ENCODE data around the gene STAT5A. TPM values are rescaled to one million over a fixed set of nuclear protein-coding genes. Genes with fewer than 3 reads are reported as not detected.
"Not testable (repeated sequence)": the region's sequence is repeated elsewhere in the genome, so short reads cannot be mapped to it uniquely, and the experiment has no call there.

The STAT5A gene
- total and polyA plus RNA-seq, 4 donors = 4.3 to 8.5 (median 7.5) TPM

DNA sequence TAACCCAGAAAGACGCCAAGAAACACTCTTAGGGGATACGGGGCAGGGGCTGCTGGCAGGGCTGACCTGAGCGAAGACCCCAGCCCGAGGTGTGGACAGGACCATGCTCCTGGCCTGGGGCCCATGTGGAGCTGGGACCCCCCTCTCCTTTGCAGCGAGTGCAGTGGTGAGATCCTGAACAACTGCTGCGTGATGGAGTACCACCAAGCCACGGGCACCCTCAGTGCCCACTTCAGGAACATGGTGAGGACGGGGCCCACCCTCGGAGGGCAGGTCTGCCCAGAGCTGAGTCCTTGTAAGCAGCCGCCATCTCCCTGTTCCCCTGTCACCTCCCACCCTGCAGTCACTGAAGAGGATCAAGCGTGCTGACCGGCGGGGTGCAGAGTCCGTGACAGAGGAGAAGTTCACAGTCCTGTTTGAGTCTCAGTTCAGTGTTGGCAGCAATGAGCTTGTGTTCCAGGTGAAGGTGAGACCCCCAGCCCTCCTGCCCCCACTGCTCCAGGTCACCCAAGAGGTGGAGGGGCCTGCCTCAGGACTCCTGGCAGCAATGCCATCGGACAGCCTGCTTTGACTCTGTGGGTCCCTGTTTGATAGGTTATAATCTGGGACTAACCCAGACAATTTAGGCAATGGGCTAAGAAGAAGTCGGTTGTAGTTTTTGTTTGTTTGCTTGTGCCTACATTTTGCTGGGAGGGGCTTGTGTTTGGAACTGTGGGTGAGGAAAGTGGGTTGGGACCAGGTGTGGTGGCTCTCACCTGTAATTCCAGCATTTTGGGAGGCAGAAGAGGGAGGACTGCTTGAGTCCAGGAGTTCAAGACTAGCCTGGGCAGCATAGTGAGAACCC lies 16.1 kb downstream of the STAT5A start:
- Histone ChIP-seq H3K27me3 (ENCODE audit: control insufficient read depth, insufficient read depth, low read length) (no peaks in the 10 kb centered on the region), H3K27ac (ENCODE audit: low read depth, low read length) (no peak overlapping the region), H3K4me1 (ENCODE audit: control insufficient read depth, insufficient read depth, low read length) (peaks cover 3% of the 10 kb centered on the region), H3K4me3 (ENCODE audit: low read depth, low read length) (no peak overlapping the region), H3K36me3 (ENCODE audit: control insufficient read depth, insufficient read depth, low read length) (peaks cover 18% of the 10 kb centered on the region), H3K9me3 (ENCODE audit: control insufficient read depth, insufficient read depth, low read length) (no peaks in the 10 kb centered on the region)
- WGBS (ENCODE audit: insufficient coverage) = 94% methylated on average over 16 of the region's 16 CpGs
- no peak for DNase-seq (ENCODE audit: low read depth in 4 of 6, low spot score in 6 of 6)

- not testable (repeated sequence) for H3K4me3 ChIP-seq (ENCODE audit: low read depth, low read length); H3K9me3 ChIP-seq (ENCODE audit: control insufficient read depth, insufficient read depth, low read length); H3K27ac ChIP-seq (ENCODE audit: low read depth, low read length); H3K4me1 ChIP-seq (ENCODE audit: control insufficient read depth, insufficient read depth, low read length); DNase-seq (ENCODE audit: low read depth in 4 of 6, low spot score in 6 of 6); H3K27me3 ChIP-seq (ENCODE audit: control insufficient read depth, insufficient read depth, low read length)
- WGBS (ENCODE audit: insufficient coverage) = 96% methylated on average over 5 of the region's 6 CpGs
- peaks cover 18% of the 10 kb centered on the region for H3K36me3 ChIP-seq (ENCODE audit: control insufficient read depth, insufficient read depth, low read length)
Observed at GRCh38 chr17:42305031-42305330, 16.7 kb downstream of the STAT5A start.

DNA sequence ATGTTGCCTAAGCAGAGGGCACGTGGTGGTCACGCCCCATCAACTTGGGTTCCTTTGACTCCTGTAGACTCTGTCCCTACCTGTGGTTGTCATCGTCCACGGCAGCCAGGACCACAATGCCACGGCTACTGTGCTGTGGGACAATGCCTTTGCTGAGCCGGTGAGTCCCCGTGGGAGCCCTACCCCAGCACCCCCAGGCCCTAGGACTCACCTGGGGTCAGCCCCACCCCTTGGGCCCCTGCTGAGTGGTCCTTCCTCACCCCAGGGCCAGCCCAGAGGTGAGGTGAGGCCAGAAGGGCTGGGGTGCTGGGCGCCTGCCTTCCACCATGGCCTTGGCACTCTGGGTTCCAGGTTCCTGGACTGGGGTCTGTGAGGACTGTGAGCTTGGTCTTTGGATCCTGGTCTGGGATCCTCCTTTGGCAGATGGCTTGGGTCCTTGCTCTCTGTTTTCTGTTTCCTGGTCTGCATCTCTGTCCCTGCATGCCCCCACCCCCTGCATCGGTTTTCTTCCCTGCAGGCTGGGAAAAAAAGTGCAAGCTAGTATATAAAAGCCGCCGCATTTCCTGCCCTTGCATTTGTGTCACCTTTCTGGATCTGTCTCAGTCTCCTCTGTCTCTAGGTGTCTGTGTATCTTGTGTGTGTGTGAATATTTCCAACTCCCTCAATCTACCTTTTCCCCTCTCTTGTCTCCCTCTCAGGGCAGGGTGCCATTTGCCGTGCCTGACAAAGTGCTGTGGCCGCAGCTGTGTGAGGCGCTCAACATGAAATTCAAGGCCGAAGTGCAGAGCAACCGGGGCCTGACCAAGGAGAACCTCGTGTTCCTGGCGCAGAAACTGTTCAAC lies 17.5 kb downstream of the STAT5A start:
- Histone ChIP-seq H3K4me3 (ENCODE audit: low read depth, low read length) (no peak overlapping the region), H3K27me3 (ENCODE audit: control insufficient read depth, insufficient read depth, low read length) (no peaks in the 10 kb centered on the region), H3K9me3 (ENCODE audit: control insufficient read depth, insufficient read depth, low read length) (no peaks in the 10 kb centered on the region), H3K27ac (ENCODE audit: low read depth, low read length) (no peak overlapping the region), H3K36me3 (ENCODE audit: control insufficient read depth, insufficient read depth, low read length) (peaks cover 18% of the 10 kb centered on the region), H3K4me1 (ENCODE audit: control insufficient read depth, insufficient read depth, low read length) (peaks cover 14% of the 10 kb centered on the region)
- 91% methylated on average over 11 of the region's 18 CpGs for WGBS (ENCODE audit: insufficient coverage)
- DNase-seq (ENCODE audit: low read depth in 4 of 6, low spot score in 6 of 6) = no peak

- WGBS (ENCODE audit: insufficient coverage) = 100% methylated on average over 3 of the region's 5 CpGs
- H3K9me3 ChIP-seq (ENCODE audit: control insufficient read depth, insufficient read depth, low read length) = no peaks in the 10 kb centered on the region
- no peaks in the 10 kb centered on the region for H3K27me3 ChIP-seq (ENCODE audit: control insufficient read depth, insufficient read depth, low read length)
- peaks cover 23% of the 10 kb centered on the region for H3K36me3 ChIP-seq (ENCODE audit: control insufficient read depth, insufficient read depth, low read length)
- peaks cover 20% of the 10 kb centered on the region for H3K4me1 ChIP-seq (ENCODE audit: control insufficient read depth, insufficient read depth, low read length)
- H3K27ac ChIP-seq (ENCODE audit: low read depth, low read length) = no peak overlapping the region
- DNase-seq (ENCODE audit: low read depth in 4 of 6, low spot score in 6 of 6) = no peak
- no peak overlapping the region for H3K4me3 ChIP-seq (ENCODE audit: low read depth, low read length)
Observed at GRCh38 chr17:42306385-42306667, 18.0 kb downstream of the STAT5A start.

- peaks cover 23% of the 10 kb centered on the region for H3K36me3 ChIP-seq (ENCODE audit: control insufficient read depth, insufficient read depth, low read length)
- no peak for DNase-seq (ENCODE audit: low read depth in 4 of 6, low spot score in 6 of 6)
Observed at GRCh38 chr17:42307362-42307927, 19.1 kb downstream of the STAT5A start.

DNA sequence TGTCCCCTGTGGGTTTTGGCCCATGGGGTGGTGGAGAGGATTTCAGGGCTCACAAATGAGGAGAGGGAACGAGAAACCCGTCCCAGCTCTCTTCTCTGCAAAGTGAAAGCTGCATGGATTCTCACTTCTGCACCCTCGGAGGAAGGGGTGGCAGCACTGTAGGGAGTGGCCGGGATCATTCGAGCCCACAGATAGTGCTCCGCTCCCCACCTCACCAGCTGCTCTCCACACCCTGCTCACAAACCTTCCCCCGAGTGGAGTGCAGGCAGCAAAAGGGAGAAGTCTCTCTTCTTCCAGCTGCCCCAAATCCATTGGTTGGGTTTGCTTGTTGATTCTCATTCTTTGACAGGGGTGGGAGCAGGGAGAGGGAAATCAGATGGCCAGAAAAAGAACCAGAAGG lies 20.1 kb downstream of the STAT5A start:
- Histone ChIP-seq H3K4me1 (ENCODE audit: control insufficient read depth, insufficient read depth, low read length) (peaks cover 36% of the 10 kb centered on the region), H3K4me3 (ENCODE audit: low read depth, low read length) (no peak overlapping the region), H3K9me3 (ENCODE audit: control insufficient read depth, insufficient read depth, low read length) (no peaks in the 10 kb centered on the region), H3K27me3 (ENCODE audit: control insufficient read depth, insufficient read depth, low read length) (no peaks in the 10 kb centered on the region), H3K36me3 (ENCODE audit: control insufficient read depth, insufficient read depth, low read length) (peaks cover 26% of the 10 kb centered on the region), H3K27ac (ENCODE audit: low read depth, low read length) (no peak overlapping the region)
- whole genome bisulfite sequencing (ENCODE audit: insufficient coverage) = 74% methylated on average over 3 of the region's 7 CpGs
- no peak for DNase-seq (ENCODE audit: low read depth in 4 of 6, low spot score in 6 of 6)

More at GRCh38 chr17:42307362-42307927, 19.1 kb downstream of the STAT5A start:
- H3K27ac ChIP-seq (ENCODE audit: low read depth, low read length) = no peak overlapping the region
- H3K4me3 ChIP-seq (ENCODE audit: low read depth, low read length) = no peak overlapping the region
- H3K9me3 ChIP-seq (ENCODE audit: control insufficient read depth, insufficient read depth, low read length) = no peaks in the 10 kb centered on the region
- peaks cover 31% of the 10 kb centered on the region for H3K4me1 ChIP-seq (ENCODE audit: control insufficient read depth, insufficient read depth, low read length)
- 96% methylated on average over 16 of the region's 19 CpGs for WGBS (ENCODE audit: insufficient coverage)
- H3K27me3 ChIP-seq (ENCODE audit: control insufficient read depth, insufficient read depth, low read length) = no peaks in the 10 kb centered on the region

- no peaks in the 10 kb centered on the region for H3K9me3 ChIP-seq (ENCODE audit: control insufficient read depth, insufficient read depth, low read length)
- no peak for DNase-seq (ENCODE audit: low read depth in 4 of 6, low spot score in 6 of 6)
- WGBS (ENCODE audit: insufficient coverage) = 83% methylated on average over 7 of the region's 9 CpGs
Observed at GRCh38 chr17:42309142-42309541, 20.8 kb downstream of the STAT5A start.

GRCh38 chr17:42309986-42310786 lies 21.9 kb downstream of the STAT5A start:
- Histone ChIP-seq H3K4me1 (ENCODE audit: control insufficient read depth, insufficient read depth, low read length) (peaks cover 36% of the 10 kb centered on the region), H3K9me3 (ENCODE audit: control insufficient read depth, insufficient read depth, low read length) (no peaks in the 10 kb centered on the region), H3K36me3 (ENCODE audit: control insufficient read depth, insufficient read depth, low read length) (peaks cover 32% of the 10 kb centered on the region), H3K27me3 (ENCODE audit: control insufficient read depth, insufficient read depth, low read length) (no peaks in the 10 kb centered on the region), H3K27ac (ENCODE audit: low read depth, low read length) (no peak overlapping the region), H3K4me3 (ENCODE audit: low read depth, low read length) (no peak overlapping the region)
- peak in 1 of 6 donors; percentile 27 for DNase-seq (ENCODE audit: low read depth in 4 of 6, low spot score in 6 of 6)
- WGBS (ENCODE audit: insufficient coverage) = 61% methylated on average over 17 of the region's 19 CpGs

More at GRCh38 chr17:42309142-42309541, 20.8 kb downstream of the STAT5A start:
- H3K27ac ChIP-seq (ENCODE audit: low read depth, low read length) = no peak overlapping the region
- no peaks in the 10 kb centered on the region for H3K27me3 ChIP-seq (ENCODE audit: control insufficient read depth, insufficient read depth, low read length)
- peaks cover 36% of the 10 kb centered on the region for H3K4me1 ChIP-seq (ENCODE audit: control insufficient read depth, insufficient read depth, low read length)
- H3K36me3 ChIP-seq (ENCODE audit: control insufficient read depth, insufficient read depth, low read length) = peaks cover 32% of the 10 kb centered on the region
- H3K4me3 ChIP-seq (ENCODE audit: low read depth, low read length) = no peak overlapping the region

- H3K4me3 ChIP-seq (ENCODE audit: low read depth, low read length) = no peak overlapping the region
- whole genome bisulfite sequencing (ENCODE audit: insufficient coverage) = 61% methylated on average over 8 of the region's 9 CpGs
- H3K9me3 ChIP-seq (ENCODE audit: control insufficient read depth, insufficient read depth, low read length) = no peaks in the 10 kb centered on the region
- DNase-seq (ENCODE audit: low read depth in 4 of 6, low spot score in 6 of 6) = no peak
- H3K36me3 ChIP-seq (ENCODE audit: control insufficient read depth, insufficient read depth, low read length) = peaks cover 38% of the 10 kb centered on the region
- H3K27ac ChIP-seq (ENCODE audit: low read depth, low read length) = peak overlapping the region; percentile 77
- H3K27me3 ChIP-seq (ENCODE audit: control insufficient read depth, insufficient read depth, low read length) = no peaks in the 10 kb centered on the region
- peaks cover 36% of the 10 kb centered on the region for H3K4me1 ChIP-seq (ENCODE audit: control insufficient read depth, insufficient read depth, low read length)
Observed at GRCh38 chr17:42310787-42311215, 22.5 kb downstream of the STAT5A start.

Data from spinal cord (tissue), 10 donors.